HepG2 (cell line): Measurements from ENCODE around the gene CHIC2. TPM values are rescaled to one million over a fixed set of nuclear protein-coding genes. Genes with fewer than 3 reads are reported as not detected.
A peak's percentile ranks its signal among the peaks of the same experiment; 100 is the strongest.

Experiments
- ARNTL ChIP-seq: sonication (generic); formaldehyde crosslinking; IDR thresholded peaks from 2 replicates; pipeline ENCODE4 v1.4.0; 2020; ENCODE audit warnings: mild to moderate bottlenecking, missing genetic modification reagents
- ATF1 ChIP-seq: IDR thresholded peaks from 2 replicates; pipeline ENCODE4 v1.6.1; 2016; ENCODE audit warnings: mild to moderate bottlenecking, control low read depth
- CHD4 ChIP-seq: fragments of 200-600 bp; sonication (generic); IDR thresholded peaks from 2 replicates; pipeline ENCODE4 v1.7.0; 2017; ENCODE audit warnings: mild to moderate bottlenecking, low read length, borderline replicate concordance
- CREB1 ChIP-seq, 2 experiments: fragments of 450-650 bp in 1 of 2; IDR thresholded peaks; 2 replicates each; pipeline ENCODE4 v1.6.1; 2016 to 2017; ENCODE audit warnings: control low read depth in 1 of 2, mild to moderate bottlenecking in 1 of 2, missing compliant biosample characterization in 1 of 2, missing genetic modification characterization in 1 of 2
- ELF3 ChIP-seq: IDR thresholded peaks from 2 replicates; pipeline ENCODE4 v1.6.1; 2016; ENCODE audit warnings: missing genetic modification reagents, missing compliant biosample characterization
- FOSL1 ChIP-seq: sonication (generic); formaldehyde crosslinking; IDR thresholded peaks from 2 replicates; pipeline ENCODE4 v1.9.0; 2021; ENCODE audit warnings: missing genetic modification reagents, borderline replicate concordance
- HCFC1 ChIP-seq: fragments of 150-350 bp; IDR thresholded peaks from 2 replicates; pipeline ENCODE4 v1.6.1; 2014; ENCODE audit warnings: low read depth, low read length
- ISL2 ChIP-seq: sonication (generic); formaldehyde crosslinking; IDR thresholded peaks from 2 replicates; pipeline ENCODE4 v1.5.0; 2020; ENCODE audit warnings: missing genetic modification reagents
- ISX ChIP-seq: sonication (generic); formaldehyde crosslinking; conservative IDR thresholded peaks from 2 replicates; pipeline ENCODE4 v1.5.0; 2020; ENCODE audit warnings: missing genetic modification reagents
- KDM1A ChIP-seq: IDR thresholded peaks from 2 replicates; pipeline ENCODE4 v1.6.1; 2016; ENCODE audit warnings: missing compliant biosample characterization
- MXD4 ChIP-seq: IDR thresholded peaks from 2 replicates; pipeline ENCODE4 v1.6.1; 2016; ENCODE audit warnings: mild to moderate bottlenecking, missing biosample characterization, missing genetic modification reagents
- SALL1 ChIP-seq: sonication (generic); formaldehyde crosslinking; IDR thresholded peaks from 2 replicates; pipeline ENCODE4 v1.8.0; 2022; ENCODE audit warnings: mild to moderate bottlenecking, missing genetic modification reagents
- SMAD3 ChIP-seq: sonication (generic); formaldehyde crosslinking; IDR thresholded peaks from 2 replicates; pipeline ENCODE4 v1.4.0; 2020; ENCODE audit warnings: missing genetic modification reagents
- SP5 ChIP-seq: IDR thresholded peaks from 2 replicates; pipeline ENCODE4 v1.6.1; 2016; ENCODE audit warnings: low read depth, borderline replicate concordance
- TBL1XR1 ChIP-seq: fragments of 150-350 bp; IDR thresholded peaks from 2 replicates; pipeline ENCODE4 v1.6.1; 2014; ENCODE audit warnings: borderline replicate concordance, low read length; ENCODE audit not compliant: partially characterized antibody
- TP53 ChIP-seq: sonication (generic); formaldehyde crosslinking; conservative IDR thresholded peaks from 2 replicates; pipeline ENCODE4 v1.4.0; 2020; ENCODE audit warnings: missing genetic modification reagents
- XRCC5 ChIP-seq: fragments of 200-400 bp; formaldehyde crosslinking; optimal IDR thresholded peaks from 2 replicates; pipeline ENCODE3; 2017; ENCODE audit warnings: mild to moderate bottlenecking, low read length
- ZKSCAN8 ChIP-seq: IDR thresholded peaks from 2 replicates; pipeline ENCODE4 v1.6.1; 2016; ENCODE audit warnings: borderline replicate concordance, missing genetic modification reagents, missing compliant biosample characterization
- ZNF430 ChIP-seq: sonication (generic); formaldehyde crosslinking; IDR thresholded peaks from 2 replicates; pipeline ENCODE4 v1.9.0; 2021; ENCODE audit warnings: mild to moderate bottlenecking, missing genetic modification reagents
- ZNF792 ChIP-seq: IDR thresholded peaks from 2 replicates; pipeline ENCODE4 v1.6.1; 2016
- ZSCAN12 ChIP-seq: sonication (generic); formaldehyde crosslinking; IDR thresholded peaks from 2 replicates; pipeline ENCODE4 v1.9.0; 2021; ENCODE audit warnings: mild to moderate bottlenecking, missing genetic modification reagents
- polyA plus RNA-seq, 8 experiments: library from polyadenylated mRNA; depleted of rRNA in 3 of 8; stranded (reverse) in 7 of 8; unstranded in 1 of 8; fragments of >200 nt; fragmentation: Illumina TruSeq in 4 of 8; extraction: Trizol in 4 of 8; gene quantifications; 2 replicates each; pipeline versions ENCODE4 v1.2.1 to v1.2.3, GENCODE V29; 2011 to 2016; ENCODE audit warnings: low read depth in 4 of 8, missing spikeins in 1 of 8, mixed read lengths in 1 of 8; ENCODE audit not compliant: insufficient read depth in 1 of 8
- total RNA-seq, 5 experiments: library from RNA; depleted of rRNA; stranded (reverse); fragments of >200 nt; fragmentation: Illumina TruSeq; extraction: Trizol; gene quantifications; 2 replicates each; pipeline ENCODE4 v1.2.3, GENCODE V29; 2016; ENCODE audit warnings: low read depth in 1 of 5
- TF ChIP-seq, protein P1 (sequence below): IDR thresholded peaks from 2 replicates; pipeline ENCODE4 v1.6.1; 2016
- TF ChIP-seq, protein P2 (sequence below): sonication (generic); formaldehyde crosslinking; IDR thresholded peaks from 2 replicates; pipeline ENCODE4 v1.8.0; 2022; ENCODE audit warnings: missing genetic modification reagents, mild to moderate bottlenecking, moderate library complexity, borderline replicate concordance
- TF ChIP-seq, protein P3 (sequence below): sonication (generic); formaldehyde crosslinking; IDR thresholded peaks from 2 replicates; pipeline ENCODE4 v1.8.1; 2022; ENCODE audit warnings: low read depth, mild to moderate bottlenecking, missing genetic modification reagents
- TF ChIP-seq, protein P4 (sequence below): sonication (generic); formaldehyde crosslinking; IDR thresholded peaks from 2 replicates; pipeline ENCODE4 v1.5.0; 2020; ENCODE audit warnings: missing genetic modification reagents

The CHIC2 gene
- total and polyA plus RNA-seq, 2 of the 13 experiments (the other 11 are each of a cell fraction or from before 2014, with no cell fraction given) = 10.0 to 17.2 TPM

DNA sequence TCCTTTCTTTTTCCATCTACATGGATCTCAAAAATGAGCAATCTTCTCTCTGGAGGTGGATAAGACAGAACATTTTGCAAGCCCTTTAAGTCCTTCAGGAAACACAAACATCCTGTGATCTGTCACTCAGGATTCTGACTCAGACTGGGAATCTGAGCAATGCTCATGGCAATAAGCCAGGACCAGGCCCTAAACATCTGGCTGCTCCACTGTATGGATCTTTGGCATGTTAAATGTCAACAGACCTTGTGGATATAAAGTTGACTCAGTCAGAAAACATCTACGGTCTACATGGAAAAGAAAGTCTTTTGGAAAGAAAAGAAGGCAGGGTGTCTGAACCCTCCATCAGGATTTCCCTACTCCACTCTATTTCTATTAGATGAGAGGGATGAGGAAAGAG is 17.8 kb upstream of the CHIC2 start (continued):
- TF ChIP-seq ELF3 (CRISPR knock-in tag) (peak; percentile 86), SALL1 (peak; percentile 78; the same call in 1 of the 2 replicates), ISX (CRISPR knock-in tag) (no peak), SP5 (CRISPR knock-in tag) (peak; percentile 51; the same call in 1 of the 2 replicates), ATF1 (CRISPR knock-in tag) (peak; percentile 37; the same call in 1 of the 2 replicates), SMAD3 (CRISPR knock-in tag) (peak; percentile 40; the same call in 1 of the 2 replicates), ZNF792 (peak; percentile 81), TP53 (CRISPR knock-in tag) (no peak), XRCC5 (no peak), CREB1 (IDR thresholded peaks at IDR 0.05) (no peak), CREB1 (CRISPR knock-in tag; IDR thresholded peaks at IDR 0.05) (0 out of 2 replicates have a peak, but pooled peaks have one; percentile 52), FOSL1 (CRISPR knock-in tag) (peak; percentile 90), ZKSCAN8 (CRISPR knock-in tag) (peak; percentile 47; the same call in 1 of the 2 replicates), ARNTL (CRISPR knock-in tag) (no peak), ISL2 (CRISPR knock-in tag) (peak; percentile 34; the same call in 1 of the 2 replicates), MXD4 (CRISPR knock-in tag) (no peak), HCFC1 (no peak), CHD4 (no peak), ZNF430 (CRISPR knock-in tag) (no peak), KDM1A (CRISPR knock-in tag) (0 out of 2 replicates have a peak, but pooled peaks have one; percentile 18), TBL1XR1 (peak; percentile 27), ZSCAN12 (CRISPR knock-in tag) (no peak)
- TF ChIP-seq, protein P1, sequence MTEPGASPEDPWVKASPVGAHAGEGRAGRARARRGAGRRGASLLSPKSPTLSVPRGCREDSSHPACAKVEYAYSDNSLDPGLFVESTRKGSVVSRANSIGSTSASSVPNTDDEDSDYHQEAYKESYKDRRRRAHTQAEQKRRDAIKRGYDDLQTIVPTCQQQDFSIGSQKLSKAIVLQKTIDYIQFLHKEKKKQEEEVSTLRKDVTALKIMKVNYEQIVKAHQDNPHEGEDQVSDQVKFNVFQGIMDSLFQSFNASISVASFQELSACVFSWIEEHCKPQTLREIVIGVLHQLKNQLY (CRISPR knock-in tag) = peak; percentile 63; the same call in 1 of the 2 replicates
- TF ChIP-seq, protein P2, sequence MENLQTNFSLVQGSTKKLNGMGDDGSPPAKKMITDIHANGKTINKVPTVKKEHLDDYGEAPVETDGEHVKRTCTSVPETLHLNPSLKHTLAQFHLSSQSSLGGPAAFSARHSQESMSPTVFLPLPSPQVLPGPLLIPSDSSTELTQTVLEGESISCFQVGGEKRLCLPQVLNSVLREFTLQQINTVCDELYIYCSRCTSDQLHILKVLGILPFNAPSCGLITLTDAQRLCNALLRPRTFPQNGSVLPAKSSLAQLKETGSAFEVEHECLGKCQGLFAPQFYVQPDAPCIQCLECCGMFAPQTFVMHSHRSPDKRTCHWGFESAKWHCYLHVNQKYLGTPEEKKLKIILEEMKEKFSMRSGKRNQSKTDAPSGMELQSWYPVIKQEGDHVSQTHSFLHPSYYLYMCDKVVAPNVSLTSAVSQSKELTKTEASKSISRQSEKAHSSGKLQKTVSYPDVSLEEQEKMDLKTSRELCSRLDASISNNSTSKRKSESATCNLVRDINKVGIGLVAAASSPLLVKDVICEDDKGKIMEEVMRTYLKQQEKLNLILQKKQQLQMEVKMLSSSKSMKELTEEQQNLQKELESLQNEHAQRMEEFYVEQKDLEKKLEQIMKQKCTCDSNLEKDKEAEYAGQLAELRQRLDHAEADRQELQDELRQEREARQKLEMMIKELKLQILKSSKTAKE (CRISPR knock-in tag) = peak; percentile 59; the same call in 1 of the 2 replicates
- TF ChIP-seq, protein P3, sequence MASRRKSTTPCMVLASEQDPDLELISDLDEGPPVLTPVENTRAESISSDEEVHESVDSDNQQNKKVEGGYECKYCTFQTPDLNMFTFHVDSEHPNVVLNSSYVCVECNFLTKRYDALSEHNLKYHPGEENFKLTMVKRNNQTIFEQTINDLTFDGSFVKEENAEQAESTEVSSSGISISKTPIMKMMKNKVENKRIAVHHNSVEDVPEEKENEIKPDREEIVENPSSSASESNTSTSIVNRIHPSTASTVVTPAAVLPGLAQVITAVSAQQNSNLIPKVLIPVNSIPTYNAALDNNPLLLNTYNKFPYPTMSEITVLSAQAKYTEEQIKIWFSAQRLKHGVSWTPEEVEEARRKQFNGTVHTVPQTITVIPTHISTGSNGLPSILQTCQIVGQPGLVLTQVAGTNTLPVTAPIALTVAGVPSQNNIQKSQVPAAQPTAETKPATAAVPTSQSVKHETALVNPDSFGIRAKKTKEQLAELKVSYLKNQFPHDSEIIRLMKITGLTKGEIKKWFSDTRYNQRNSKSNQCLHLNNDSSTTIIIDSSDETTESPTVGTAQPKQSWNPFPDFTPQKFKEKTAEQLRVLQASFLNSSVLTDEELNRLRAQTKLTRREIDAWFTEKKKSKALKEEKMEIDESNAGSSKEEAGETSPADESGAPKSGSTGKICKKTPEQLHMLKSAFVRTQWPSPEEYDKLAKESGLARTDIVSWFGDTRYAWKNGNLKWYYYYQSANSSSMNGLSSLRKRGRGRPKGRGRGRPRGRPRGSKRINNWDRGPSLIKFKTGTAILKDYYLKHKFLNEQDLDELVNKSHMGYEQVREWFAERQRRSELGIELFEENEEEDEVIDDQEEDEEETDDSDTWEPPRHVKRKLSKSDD (CRISPR knock-in tag) = no peak
- TF ChIP-seq, protein P4, sequence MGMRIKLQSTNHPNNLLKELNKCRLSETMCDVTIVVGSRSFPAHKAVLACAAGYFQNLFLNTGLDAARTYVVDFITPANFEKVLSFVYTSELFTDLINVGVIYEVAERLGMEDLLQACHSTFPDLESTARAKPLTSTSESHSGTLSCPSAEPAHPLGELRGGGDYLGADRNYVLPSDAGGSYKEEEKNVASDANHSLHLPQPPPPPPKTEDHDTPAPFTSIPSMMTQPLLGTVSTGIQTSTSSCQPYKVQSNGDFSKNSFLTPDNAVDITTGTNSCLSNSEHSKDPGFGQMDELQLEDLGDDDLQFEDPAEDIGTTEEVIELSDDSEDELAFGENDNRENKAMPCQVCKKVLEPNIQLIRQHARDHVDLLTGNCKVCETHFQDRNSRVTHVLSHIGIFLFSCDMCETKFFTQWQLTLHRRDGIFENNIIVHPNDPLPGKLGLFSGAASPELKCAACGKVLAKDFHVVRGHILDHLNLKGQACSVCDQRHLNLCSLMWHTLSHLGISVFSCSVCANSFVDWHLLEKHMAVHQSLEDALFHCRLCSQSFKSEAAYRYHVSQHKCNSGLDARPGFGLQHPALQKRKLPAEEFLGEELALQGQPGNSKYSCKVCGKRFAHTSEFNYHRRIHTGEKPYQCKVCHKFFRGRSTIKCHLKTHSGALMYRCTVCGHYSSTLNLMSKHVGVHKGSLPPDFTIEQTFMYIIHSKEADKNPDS (CRISPR knock-in tag) = no peak
